Stimulated activated memory B cell treated with anti-CD40 and anti-IgM and Interleukin-4, amounts not matched to agents 10 μg/mL and 1 μg/mL and 100 μg/mL, for 72 hours (primary cell): ENCODE results near the gene NBEAL2.
A peak's percentile ranks its signal among the peaks of the same experiment; 100 is the strongest.
"Not testable (repeated sequence)": the region's sequence is repeated elsewhere in the genome, so short reads cannot be mapped to it uniquely, and the experiment has no call there.

ENCODE experiments used
- ATAC-seq: fragments of 150-1000 bp; cut with Tn5 transposase; 2 replicates; pipeline ENCODE4 v1.10.0; 2021
- H3K27ac Mint-ChIP-seq: one replicate; pipeline ENCODE4 v1.8.0; 2022; ENCODE audit warnings: mild to moderate bottlenecking, mixed read lengths
- H3K27me3 Mint-ChIP-seq: one replicate; pipeline ENCODE4 v1.8.0; 2022; ENCODE audit warnings: mixed read lengths
- H3K36me3 Mint-ChIP-seq: one replicate; pipeline ENCODE4 v1.8.0; 2022; ENCODE audit warnings: mixed read lengths
- H3K4me1 Mint-ChIP-seq: one replicate; pipeline ENCODE4 v1.8.0; 2022; ENCODE audit warnings: mixed read lengths
- H3K4me3 Mint-ChIP-seq: one replicate; pipeline ENCODE4 v1.8.0; 2022; ENCODE audit warnings: mild to moderate bottlenecking, moderate library complexity, mixed read lengths
- H3K9me3 Mint-ChIP-seq: one replicate; pipeline ENCODE4 v1.8.0; 2022; ENCODE audit warnings: mixed read lengths

Gene NBEAL2

DNA sequence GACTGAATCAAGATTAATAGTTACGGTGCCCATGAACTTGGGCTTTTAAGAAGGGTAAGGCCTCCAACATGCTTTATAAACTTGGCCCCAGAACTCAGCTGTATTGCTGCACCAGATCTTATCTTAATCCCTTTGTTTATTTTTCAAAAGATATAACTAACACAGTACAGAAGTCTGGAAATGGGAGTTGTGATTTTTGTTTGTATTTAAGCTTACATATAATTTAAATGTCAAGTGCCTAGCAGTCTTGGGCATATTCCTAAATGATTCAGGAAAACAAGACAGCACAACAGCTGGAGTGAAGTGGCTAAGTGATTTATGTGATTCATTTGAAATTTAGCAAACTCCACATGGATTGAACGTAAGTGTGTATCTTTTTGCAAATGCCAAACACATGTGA lies 56.2 kb downstream of the NBEAL2 start:
- H3K36me3 Mint-ChIP-seq: peaks cover 63% of the 10 kb centered on the region
- peak overlapping the region; percentile 22 for H3K27ac Mint-ChIP-seq
- no peaks in the 10 kb centered on the region for H3K9me3 Mint-ChIP-seq
- peaks cover 21% of the 10 kb centered on the region for H3K4me1 Mint-ChIP-seq
- H3K27me3 Mint-ChIP-seq: no peaks in the 10 kb centered on the region
- H3K4me3 Mint-ChIP-seq: no peak overlapping the region
- no peak for ATAC-seq

GRCh38 chr3:47036145-47036544 lies 56.7 kb downstream of the NBEAL2 start:
- no peaks in the 10 kb centered on the region for H3K27me3 Mint-ChIP-seq
- ATAC-seq: no peak
- H3K27ac Mint-ChIP-seq: peak overlapping the region; percentile 32
- H3K4me1 Mint-ChIP-seq: peaks cover 16% of the 10 kb centered on the region
- no peak overlapping the region for H3K4me3 Mint-ChIP-seq
- H3K36me3 Mint-ChIP-seq: peaks cover 59% of the 10 kb centered on the region
- H3K9me3 Mint-ChIP-seq: no peaks in the 10 kb centered on the region

DNA sequence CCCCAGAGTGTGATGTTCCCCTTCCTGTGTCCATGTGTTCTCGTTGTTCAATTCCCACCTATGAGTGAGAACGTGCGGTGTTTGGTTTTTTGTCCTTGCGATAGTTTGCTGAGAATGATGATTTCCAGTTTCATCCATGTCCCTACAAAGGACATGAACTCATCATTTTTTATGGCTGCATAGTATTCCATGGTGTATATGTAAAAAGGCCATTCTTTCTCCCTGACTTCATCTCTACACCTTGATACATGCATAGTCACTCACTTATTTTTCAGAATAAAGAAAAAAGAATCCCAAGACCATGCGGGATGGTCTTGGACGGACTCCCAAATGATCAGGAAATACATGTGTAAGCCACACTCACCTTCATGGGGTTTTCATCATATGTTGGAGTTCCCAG lies 57.8 kb downstream of the NBEAL2 start:
- H3K9me3 Mint-ChIP-seq, ATAC-seq, H3K4me3 Mint-ChIP-seq, H3K27me3 Mint-ChIP-seq: not testable (repeated sequence)
- Mint-ChIP-seq H3K36me3 (peaks cover 62% of the 10 kb centered on the region), H3K27ac (peak overlapping the region; percentile 59), H3K4me1 (peaks cover 11% of the 10 kb centered on the region)

- ATAC-seq: no peak
- peaks cover 54% of the 10 kb centered on the region for H3K36me3 Mint-ChIP-seq
- H3K9me3 Mint-ChIP-seq: no peaks in the 10 kb centered on the region
- H3K27me3 Mint-ChIP-seq: no peaks in the 10 kb centered on the region
- no peak overlapping the region for H3K27ac Mint-ChIP-seq
- H3K4me1 Mint-ChIP-seq: peaks cover 17% of the 10 kb centered on the region
- no peak overlapping the region for H3K4me3 Mint-ChIP-seq
Measured at GRCh38 chr3:47041114-47041513, 61.6 kb downstream of the NBEAL2 start.

DNA sequence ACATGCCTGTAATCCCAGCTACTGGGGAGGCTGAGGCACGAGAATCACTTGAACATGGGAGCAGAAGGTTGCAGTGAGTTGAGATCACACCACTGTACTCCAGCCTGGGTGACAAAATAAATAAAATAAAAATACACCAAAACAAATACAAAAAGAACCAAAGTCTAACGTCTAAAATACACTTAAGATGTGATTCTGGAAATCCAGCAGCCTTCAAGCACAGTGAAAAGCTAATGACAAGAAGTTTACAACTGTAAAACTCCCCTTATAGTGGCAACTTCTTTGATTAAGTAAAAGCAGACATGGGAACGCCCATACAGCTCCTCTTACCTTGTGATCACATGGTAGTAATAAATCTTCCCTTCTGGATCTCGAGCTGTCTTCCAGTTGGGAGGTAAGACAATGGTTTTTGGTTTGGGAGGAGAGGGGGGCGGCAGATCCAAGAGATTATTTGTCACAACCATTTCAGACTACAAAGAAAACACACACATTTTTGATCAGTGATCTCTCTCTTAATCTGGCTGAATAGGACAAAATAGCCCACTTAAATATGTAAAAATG lies 62.8 kb downstream of the NBEAL2 start:
- no peak for ATAC-seq
- Mint-ChIP-seq H3K9me3 (no peaks in the 10 kb centered on the region), H3K4me3 (no peak overlapping the region), H3K36me3 (peaks cover 48% of the 10 kb centered on the region), H3K4me1 (peaks cover 17% of the 10 kb centered on the region), H3K27me3 (no peaks in the 10 kb centered on the region), H3K27ac (no peak overlapping the region)

GRCh38 chr3:47047069-47047468 lies 67.6 kb downstream of the NBEAL2 start:
- Mint-ChIP-seq H3K4me3 (no peak overlapping the region), H3K27ac (peak overlapping the region; percentile 14), H3K27me3 (no peaks in the 10 kb centered on the region), H3K9me3 (no peaks in the 10 kb centered on the region), H3K36me3 (peaks cover 31% of the 10 kb centered on the region), H3K4me1 (peaks cover 12% of the 10 kb centered on the region)
- ATAC-seq: no peak

DNA sequence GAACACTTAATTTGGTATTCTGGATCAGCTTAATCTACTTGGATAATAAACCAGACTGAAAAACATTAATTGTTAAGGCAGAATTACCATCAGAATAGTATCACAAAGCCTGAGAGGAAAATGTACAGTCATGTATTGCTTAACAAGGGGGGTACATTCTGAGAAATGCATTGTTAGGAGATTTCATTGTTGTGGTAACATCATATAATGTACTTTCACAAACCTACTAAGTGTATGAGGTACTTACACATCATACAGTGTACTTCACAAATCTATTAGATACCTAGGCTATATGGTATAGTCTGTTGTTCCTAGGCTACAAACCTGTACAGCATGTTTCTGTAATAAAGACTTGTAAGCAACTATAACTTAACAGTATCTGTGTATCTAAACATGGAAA lies 68.2 kb downstream of the NBEAL2 start:
- no peaks in the 10 kb centered on the region for H3K27me3 Mint-ChIP-seq
- peaks cover 12% of the 10 kb centered on the region for H3K4me1 Mint-ChIP-seq
- H3K9me3 Mint-ChIP-seq: no peaks in the 10 kb centered on the region
- H3K27ac Mint-ChIP-seq: no peak overlapping the region
- H3K4me3 Mint-ChIP-seq: no peak overlapping the region
- H3K36me3 Mint-ChIP-seq: peaks cover 25% of the 10 kb centered on the region
- no peak for ATAC-seq

DNA sequence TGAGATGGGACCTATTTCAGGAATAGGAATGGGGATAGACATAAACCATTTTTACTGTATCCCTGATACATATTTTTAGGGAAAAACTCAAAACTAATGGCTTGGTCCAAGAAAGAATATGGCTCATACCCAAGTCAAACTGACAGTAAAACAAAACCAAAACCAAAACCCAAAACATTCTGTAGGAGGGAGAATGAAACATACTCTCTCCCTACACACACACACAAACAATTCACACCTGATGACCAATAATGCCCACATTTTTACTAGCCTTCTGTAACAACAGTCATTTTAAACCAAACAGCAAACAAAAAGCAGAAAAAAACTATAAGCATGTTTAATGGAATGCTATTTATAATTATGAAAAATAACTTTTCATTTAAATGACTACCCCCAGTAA lies 74.9 kb downstream of the NBEAL2 start:
- H3K27me3 Mint-ChIP-seq: no peaks in the 10 kb centered on the region

DNA sequence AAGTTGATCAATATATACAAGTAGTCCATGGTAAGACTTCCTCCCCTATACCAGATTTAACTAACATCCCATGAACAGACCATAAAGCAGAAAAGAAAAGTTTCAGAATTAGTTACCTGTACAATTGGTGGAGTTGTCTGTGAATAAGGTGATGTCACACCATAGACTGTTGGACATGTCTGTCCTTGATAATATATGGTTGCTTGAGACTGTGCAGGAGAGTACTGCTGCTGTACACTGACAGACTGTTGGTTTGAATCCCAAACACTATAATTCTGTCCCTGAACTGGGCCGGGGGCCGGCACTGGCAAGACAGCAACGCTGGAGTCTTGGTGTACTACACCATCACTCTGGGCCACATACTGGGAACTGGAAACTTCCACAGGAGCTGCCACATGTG lies 77.2 kb downstream of the NBEAL2 start:
- Mint-ChIP-seq H3K36me3 (peaks cover 55% of the 10 kb centered on the region), H3K4me1 (peaks cover 11% of the 10 kb centered on the region)

More for the DNA sequence above, 74.9 kb downstream of the NBEAL2 start:
- ATAC-seq: no peak
- Mint-ChIP-seq H3K9me3 (no peaks in the 10 kb centered on the region), H3K36me3 (peaks cover 46% of the 10 kb centered on the region), H3K4me3 (no peak overlapping the region), H3K4me1 (peaks cover 16% of the 10 kb centered on the region), H3K27ac (no peak overlapping the region)

DNA sequence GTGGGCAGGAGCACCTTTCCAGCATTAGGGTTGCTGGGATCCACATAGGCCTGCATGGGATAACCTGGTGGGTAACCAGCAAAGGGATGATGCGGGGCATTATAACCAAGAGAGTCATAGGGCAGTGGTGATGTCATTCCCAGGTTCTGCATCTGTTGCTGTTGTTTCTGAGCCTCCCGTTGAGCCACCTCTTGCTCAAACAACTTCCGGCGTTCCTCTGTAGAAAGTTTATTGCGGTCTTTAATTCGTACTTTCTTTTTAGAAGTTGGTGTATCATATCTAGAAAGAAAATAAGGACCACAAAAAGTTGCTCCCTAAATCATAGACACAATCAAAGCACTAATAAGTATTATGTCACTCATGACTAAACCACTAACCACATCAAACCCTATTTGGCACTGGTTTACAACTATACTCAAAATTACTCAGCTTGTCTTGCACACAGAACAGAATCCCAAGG lies 77.8 kb downstream of the NBEAL2 start:
- Mint-ChIP-seq H3K4me1 (peaks cover 17% of the 10 kb centered on the region), H3K36me3 (peaks cover 61% of the 10 kb centered on the region), H3K9me3 (no peaks in the 10 kb centered on the region), H3K27ac (no peak overlapping the region), H3K4me3 (no peak overlapping the region), H3K27me3 (no peaks in the 10 kb centered on the region)
- no peak for ATAC-seq

More for the DNA sequence above, 77.2 kb downstream of the NBEAL2 start:
- H3K27ac Mint-ChIP-seq: no peak overlapping the region
- ATAC-seq: no peak
- no peaks in the 10 kb centered on the region for H3K9me3 Mint-ChIP-seq
- no peaks in the 10 kb centered on the region for H3K27me3 Mint-ChIP-seq
- H3K4me3 Mint-ChIP-seq: no peak overlapping the region
